ENCODE measurements around the gene PHACTR3.

The PHACTR3 gene

DNA sequence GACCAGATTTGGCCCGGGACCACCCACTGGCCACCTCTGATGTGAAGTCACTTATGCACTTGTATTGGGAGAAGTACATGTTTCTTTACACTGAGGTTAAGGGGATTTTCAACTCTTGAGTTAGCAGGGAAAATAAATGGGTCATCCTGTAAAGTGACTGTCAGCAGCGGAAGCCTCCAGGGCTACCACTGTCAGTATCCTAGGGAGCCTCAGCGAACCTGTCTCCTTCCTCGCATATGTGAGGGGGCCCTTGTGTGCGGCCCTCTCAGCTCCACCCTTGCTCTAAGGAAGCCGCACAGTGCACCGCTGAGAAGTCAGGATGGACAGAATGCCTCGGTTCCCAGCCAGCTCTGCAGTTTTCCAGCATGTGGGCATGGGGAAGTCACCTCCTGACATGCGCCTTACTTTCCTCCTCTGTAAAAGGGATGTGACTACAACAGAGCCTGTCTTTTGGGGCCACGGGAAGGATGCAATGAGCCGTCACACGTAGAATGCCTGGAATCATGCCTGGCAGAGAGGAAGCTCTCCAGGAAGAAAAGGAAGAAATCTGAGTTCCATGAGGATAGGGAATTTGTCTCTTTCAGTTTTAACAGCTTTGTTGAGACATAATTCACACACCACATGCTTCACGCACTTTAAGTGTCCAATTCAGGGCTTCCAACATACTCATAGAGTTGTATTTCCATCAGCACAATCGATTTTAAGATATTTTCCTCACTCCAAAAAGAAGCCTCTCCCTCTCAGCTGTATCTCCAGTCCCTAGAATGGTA is 213.7 kb downstream of the PHACTR3 start:
- DNase-seq (ENCODE audit: low spot score): no peak

DNA sequence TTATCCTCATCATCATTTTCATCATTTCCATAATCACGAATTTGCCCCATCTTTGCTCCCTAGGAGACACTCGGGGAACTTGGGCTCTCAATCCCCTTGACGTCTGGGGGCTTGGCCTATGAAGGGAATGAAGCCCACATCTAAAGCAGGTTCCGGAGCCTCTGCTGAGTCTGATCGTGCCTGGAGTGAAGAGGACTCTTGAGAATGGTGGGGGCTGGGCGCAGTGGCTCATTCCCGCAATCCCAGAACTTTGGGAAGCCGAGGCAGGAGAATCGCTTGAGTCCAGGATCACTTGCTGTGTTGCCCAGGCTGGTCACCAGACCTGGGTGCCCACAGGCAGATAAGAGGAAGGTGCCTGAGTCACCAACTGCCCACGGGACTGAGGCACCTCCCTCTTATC is 214.6 kb downstream of the PHACTR3 start:
- DNase-seq (ENCODE audit: low spot score): no peak

DNA sequence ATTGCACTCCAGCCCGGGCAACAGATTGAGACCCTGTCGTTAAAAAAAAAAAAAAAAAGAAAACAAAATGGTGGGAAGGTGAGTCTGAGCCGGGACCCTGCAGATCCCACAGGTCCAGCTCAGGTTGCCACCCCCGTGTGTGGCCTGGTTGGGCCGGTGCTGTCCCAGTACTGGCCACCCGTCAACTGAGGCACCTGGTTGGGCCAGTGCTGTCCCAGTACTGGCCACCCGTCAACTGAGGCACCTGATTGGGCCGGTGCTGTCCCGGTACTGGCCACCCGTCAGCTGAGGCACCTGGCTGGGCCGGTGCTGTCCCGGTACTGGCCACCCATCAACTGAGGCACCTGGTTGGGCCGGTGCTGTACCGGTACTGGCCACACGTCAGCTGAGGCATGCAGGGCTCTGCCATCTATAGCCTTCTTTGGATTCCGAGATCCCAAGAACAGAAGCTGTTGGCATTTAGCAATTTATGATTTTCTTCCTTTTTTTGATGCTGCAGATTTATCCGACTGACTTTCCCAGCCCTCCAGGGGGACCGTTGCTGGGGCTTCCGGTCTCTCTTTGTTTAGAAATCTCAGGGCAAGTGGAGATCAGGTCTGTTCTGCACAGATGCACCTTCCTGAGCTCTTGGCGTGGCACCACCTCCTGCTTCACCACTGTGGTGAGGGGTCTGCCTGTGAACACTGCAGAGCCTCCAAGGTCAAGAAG is 215.3 kb downstream of the PHACTR3 start:
- no peak for DNase-seq (ENCODE audit: low spot score)

DNA sequence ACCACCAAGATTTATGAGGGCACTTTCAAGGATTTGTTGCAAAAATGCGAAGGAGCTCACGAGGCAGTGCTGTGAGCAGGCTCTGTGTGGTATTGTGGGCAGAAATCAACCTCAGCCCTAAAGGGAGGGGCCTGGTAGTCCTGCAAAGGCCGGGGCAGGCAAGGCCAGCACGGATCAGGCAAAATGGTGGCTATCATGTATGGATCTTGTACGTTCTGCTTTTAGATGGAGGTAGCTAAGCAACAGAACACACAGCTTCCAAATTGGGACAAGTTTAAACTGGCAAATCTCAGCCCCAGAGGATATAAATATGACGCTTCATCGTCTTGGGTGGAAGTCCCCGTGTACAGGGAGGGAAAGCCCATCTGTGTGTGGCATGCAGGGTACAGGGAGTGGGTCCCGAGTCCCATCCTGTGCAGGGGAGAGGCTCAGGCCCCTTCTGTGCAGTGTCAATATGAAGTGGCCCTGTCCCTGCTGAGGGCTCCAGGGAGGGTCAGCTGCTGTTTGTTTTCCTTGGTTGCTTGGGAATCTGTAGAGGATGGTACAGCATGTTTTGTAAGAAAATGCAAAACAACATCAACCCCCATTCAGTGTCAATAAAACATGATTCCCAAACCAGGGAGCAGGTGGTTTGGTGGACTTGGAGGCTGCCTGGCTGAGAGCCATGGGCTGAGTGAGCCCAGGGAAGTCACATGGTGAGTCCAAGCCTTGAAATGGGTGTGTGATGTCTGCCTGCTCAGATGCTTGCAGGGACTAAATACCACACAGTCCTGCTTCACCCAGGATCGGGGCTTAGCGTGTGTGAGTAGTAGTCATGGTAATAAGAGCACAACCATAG is 216.1 kb downstream of the PHACTR3 start:
- no peak for DNase-seq (ENCODE audit: low spot score)

DNA sequence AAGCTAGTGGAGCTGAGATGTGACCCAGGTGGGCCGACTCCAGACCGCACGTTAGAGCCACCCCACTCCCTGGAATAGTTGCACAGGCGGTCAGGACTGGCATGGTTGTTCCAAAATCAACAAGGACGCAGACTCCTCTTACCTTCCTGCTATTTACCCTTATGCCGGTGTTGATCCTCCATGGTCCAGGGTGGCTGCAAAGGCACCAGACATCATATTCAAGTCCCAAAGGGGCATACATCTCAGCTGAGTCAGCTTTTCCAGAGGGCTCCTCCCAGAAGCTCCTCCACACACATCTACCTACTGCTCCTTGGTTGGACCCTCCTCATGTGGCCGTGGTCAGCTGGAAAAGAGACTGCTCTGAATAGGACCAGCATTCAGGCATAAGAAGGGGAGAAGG is 216.9 kb downstream of the PHACTR3 start:
- no peak for DNase-seq (ENCODE audit: low spot score)

DNA sequence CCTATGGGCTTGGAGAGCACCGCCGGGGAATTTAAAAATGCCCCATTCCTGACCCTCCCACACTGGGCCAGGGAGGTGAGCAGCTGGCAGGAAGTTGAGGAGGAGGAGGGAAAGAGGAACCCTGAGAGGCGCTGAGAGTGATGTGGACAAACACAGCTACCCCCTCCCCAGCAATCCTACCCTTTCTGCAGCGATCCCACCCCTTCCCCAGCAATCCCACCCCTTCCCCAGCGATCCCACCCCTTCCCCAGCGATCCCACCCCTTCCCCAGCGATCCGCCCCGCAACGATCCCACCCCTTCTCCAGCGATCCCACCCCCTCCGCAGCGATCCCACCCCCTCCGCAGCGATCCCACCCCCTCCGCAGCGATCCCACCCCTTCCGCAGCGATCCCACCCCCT is 217.4 kb downstream of the PHACTR3 start:
- DNase-seq (ENCODE audit: low spot score): no peak

DNA sequence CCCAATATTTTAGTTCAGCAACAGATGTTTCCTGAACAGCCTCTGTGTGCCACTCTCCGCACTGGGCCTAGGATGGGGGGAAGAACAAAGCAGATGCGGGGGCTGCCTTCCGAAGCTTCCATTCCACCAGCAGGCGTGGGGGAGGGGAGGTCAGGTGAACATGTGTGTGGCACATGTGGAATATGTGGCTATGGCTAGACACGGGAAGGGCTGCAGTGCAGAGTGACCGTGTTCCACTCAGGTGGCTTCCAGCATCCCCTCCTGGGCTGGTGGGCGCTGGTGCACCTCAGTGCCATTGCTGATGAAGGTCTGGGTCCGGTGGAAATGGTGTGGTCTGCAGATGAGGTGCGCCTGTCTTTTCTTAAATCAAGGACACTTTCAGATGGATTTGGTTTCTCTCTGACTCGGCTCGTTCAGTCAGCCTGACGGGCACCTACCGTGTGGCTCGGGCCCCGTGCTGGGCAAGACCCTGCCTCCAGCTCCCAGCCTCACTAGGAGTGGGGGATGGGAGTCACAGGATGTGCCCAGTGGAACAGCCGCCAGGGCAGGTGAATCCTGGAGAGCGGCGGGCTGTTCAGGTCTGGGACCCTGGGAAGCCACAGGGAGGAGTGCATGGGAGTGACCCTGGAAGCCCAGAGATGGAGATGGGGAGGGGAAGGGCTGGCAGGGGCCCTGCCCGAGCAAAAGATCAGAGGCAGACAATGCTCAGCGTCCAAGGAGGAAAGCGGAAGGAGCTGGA is 218.1 kb downstream of the PHACTR3 start:
- DNase-seq (ENCODE audit: low spot score): no peak

DNA sequence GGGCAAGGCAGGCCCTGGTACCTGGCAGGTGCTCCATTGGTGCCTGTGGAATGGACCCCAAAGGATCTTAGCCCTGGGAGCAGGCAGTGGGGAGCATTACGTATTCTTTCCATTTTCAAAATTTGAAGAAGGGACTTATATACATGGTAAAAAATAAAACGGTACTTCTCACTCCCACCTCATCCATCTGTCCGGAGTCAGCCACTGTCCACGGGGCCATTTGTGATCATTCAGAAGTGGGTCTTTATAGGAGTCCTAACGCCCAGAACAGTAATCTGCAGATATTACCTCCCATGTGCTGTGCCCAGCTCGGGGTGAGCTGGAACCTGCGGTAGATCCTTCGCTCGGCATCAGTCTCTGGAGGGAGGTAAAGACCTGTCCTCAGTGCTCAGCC is 218.7 kb downstream of the PHACTR3 start:
- DNase-seq (ENCODE audit: low spot score): no peak

DNA sequence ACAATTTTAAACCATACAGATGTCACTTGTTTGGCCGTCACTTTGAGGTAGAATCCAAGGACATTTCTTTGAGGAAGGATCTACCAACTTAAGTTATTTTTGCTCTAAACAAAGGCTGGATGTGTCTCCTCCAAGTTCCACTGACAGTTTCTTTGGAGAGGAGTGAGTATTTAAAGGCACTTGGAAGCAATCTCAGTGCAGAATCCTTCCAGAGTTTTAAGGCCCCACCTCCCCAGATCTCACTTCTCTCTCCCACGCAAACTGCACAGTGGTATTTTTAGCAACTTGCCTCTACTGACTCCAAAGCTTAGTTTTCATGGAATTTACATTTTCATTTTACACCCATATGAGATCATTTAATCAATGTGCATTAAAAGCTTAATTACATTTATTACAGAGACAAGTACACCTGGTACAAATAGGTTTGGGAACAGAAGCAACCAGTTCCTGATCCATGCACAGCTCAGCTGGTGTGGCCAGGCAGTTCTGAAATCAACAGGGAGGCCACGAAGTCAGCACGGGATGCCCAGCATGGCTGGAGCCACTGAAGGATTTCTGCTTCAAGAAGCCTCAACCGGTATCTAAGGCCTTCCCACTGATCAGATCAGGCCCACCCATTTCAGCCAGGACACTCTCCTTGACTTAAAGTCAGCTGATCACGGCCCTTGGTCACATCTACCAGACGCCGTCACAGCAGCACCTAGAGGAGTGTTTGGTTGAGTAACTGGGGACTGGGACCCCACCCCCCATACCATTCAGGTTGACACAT is 219.3 kb downstream of the PHACTR3 start:
- no peak for DNase-seq (ENCODE audit: low spot score)

DNA sequence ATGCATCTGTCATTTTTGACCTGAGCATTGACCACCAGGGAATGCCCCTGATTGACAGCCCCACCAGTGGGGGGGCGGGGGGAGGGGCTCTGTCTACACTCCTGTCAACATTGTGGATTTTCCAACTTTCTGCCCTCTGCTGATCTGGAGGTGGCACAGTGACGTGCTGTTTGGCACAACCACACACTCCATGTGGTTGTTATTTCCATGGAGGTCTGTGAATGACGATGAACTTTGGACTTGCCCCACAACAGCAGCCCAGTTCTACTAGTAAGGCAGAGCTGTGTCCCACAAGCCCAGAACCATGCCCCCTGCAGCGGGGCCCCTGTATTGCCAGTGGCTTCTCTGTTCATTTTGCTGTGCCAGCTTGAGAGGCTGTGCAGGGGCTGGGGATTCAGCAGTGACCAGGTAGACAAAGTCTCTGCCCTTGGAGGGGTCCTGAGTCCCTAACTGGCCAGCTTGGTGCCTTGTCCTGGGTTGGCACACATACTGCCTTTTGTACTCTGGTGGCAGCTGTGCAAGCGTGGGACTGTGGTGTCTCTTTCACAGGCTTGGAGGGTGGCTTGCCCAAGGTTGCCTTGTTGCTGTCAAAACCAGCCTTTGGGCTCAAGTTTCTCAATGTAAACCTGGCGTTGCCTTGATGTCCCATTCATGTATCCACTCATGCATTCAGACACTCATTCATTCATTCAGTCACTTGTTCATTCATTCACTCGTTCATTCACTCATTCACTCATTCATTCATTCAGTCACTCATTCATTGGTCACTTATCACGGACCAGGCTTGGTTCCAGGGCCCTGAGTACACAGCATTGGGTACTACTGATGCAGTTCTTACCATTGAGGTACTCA is 220.6 kb downstream of the PHACTR3 start:
- no peak for DNase-seq (ENCODE audit: low spot score)

DNA sequence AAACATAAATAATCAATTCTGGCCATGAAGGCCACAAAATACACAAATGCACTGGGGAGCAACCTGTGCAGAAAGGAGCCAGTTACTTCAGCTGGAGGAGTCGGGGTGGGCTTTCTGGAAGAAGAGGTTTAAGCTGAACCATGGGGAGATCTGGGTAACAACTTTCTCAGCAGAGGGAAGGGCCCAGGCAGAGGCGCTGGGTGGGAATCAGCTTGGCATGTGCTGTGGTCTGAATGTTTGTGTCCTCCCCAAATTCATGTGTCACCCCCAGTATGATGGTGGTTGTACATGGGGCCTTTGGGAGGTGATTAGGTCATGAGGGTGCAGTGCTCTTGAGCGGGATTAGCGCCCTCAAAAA is 221.2 kb downstream of the PHACTR3 start:
- no peak for DNase-seq (ENCODE audit: low spot score)

DNA sequence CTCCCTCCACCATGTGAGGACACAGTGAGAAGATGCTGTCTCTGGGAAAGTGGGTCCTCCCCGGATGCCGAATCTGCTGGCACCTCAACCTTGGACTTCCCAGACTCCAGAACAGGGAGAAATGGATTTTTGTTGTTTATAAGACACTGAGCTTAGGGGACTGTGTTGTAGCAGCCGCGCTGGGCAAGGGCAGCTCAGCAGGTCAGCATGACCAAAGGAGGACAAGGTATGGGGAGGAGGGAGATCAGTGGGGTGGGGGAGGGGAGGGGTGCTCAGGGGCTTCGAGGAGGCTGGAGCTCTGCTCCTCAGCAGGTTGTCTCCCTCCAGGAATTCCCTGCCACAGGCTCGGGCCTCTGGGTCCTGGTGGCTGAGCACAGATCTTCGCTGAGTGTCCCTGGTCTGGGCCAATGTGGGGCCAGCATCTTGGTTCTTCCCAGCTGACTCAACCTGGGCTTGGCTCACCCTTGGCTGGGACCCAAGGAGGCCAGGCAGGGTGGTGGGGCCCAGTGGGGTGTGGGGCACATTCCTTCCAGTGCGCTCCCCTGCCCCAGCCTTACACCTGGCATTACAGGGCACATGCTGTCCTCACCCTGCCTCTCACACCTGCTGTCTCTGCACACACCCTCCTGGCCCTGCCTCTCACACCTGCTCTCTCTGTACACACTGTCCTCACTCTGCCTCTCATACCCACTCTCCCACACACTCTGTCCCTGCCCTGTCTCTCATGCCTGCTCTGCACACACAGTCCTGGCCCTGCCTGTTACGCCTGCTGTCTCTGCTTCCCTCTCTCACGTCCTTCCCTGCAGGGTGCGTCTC is 221.8 kb downstream of the PHACTR3 start:
- no peak for DNase-seq (ENCODE audit: low spot score)

DNA sequence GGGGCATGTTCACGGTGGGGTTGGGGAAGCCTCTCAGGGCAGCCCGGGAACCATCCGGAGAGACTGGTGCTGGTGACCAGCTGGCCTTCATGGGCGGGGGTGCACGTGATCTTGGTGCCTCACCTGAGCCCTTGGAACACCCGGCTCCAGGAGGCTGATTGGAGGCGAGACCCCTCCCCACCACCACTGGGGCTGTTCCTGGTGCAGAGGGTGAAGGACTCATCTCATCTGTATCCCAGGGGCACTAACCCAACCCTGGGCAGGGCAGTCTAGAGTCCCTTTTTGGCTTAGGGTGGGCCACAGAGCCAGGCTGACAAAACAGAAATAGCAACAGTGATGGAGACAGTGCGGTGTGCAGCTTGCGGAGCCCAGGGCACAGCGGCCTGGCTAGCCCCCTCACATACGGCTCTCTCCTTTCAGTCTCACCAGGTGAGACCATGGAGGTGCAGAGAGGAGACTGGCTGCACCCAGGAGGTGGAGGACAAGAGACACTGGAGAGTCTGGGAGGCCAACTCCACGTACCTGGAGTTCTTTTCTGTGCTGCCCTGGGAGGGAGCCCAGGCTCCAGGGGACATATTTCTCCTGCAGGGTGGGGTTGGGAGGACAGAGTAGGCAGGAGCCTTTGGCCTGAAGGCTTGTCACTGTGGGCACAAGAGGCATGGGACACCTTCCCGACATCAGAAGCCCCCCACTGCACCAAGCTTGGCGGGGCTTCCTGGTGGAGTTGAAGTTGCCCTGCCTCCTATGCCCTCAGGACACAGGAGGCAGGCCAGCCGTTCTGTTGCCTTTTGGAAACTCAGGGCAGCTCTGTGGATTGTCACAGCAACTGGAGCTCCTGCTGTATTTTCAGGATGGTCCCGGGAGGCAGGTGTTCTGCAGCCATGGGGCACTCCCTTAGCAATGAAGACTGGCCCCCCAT is 223.1 kb downstream of the PHACTR3 start:
- DNase-seq (ENCODE audit: low spot score): no peak

DNA sequence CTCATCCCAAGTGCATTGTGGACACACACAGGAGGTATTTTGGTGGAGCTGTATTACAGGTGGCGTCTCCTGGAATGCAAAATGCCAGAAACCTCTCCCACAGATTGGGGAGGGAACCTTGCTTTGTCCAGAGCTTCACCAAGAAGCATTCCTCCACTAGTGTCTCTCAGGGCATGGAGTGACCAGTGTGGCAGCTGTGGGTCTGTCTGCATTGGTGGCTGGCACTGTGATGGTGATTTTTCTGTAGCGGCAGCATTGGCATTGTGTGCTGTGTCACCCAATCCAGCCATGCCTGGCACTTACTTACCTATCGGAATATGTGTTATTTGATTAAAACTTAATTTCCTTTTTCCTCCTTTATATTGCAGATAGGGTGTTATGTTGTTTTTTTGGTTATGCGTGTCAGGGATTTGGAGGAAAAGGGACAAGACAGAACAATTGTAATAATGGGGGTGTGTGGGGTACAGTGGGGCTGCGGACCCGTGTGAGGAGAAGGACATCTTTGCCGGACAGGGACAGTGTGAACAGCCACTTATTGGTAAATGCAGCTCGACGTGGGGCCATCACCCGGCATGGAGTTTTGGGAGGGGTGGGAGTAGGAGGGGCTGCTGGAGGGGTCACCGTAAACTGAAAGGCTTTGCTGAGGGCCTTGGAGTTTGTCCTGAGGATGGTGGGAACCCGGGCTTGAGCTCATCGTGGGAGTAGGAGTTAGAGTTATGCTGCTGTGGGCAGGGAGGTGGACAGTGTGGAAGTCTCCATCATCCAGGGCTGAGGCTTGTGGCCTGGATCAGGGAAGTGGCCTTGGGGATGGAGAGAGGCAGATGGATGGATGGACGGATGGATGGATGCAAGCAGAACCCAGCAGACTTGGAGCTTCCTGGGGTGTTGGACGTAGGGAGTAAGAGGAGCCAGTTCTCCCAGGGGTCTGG is 224.0 kb downstream of the PHACTR3 start:
- no peak for DNase-seq (ENCODE audit: low spot score)

DNA sequence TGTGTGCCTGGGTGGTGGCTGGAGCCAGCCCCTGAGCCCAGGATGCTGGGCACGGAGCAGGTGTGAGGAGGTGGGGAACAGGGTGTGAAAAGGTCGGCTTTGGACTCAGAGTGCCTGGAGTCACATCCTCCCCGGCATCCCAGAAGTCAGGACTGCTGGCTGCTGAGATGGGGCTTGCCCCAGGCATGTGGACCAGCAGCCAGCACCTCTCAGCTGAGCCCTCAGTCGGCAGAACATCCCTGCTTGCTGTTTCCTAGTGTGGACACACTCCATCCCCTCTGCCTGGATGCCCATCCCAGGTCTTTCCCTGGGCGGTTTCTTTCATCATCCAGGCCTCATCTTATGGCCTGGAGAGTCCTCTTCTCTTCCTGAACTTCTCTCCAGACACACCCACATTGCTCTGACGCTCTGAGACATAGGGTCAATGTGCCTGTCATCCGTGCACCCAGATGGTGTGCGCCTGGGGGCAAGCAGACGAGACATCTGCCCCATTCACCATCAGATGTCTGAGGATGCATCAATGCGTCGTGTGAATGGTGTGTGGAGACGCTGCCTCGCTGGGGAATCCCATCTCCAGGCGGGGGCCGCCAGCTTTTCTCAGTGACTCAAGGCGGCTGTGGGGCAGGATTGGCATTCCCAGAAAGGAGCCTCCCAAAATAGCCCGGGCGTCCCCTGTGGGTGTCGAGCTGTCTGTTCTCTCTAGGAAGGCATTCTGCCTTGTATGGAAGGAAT is 224.9 kb downstream of the PHACTR3 start:
- DNase-seq (ENCODE audit: low spot score): no peak

DNA sequence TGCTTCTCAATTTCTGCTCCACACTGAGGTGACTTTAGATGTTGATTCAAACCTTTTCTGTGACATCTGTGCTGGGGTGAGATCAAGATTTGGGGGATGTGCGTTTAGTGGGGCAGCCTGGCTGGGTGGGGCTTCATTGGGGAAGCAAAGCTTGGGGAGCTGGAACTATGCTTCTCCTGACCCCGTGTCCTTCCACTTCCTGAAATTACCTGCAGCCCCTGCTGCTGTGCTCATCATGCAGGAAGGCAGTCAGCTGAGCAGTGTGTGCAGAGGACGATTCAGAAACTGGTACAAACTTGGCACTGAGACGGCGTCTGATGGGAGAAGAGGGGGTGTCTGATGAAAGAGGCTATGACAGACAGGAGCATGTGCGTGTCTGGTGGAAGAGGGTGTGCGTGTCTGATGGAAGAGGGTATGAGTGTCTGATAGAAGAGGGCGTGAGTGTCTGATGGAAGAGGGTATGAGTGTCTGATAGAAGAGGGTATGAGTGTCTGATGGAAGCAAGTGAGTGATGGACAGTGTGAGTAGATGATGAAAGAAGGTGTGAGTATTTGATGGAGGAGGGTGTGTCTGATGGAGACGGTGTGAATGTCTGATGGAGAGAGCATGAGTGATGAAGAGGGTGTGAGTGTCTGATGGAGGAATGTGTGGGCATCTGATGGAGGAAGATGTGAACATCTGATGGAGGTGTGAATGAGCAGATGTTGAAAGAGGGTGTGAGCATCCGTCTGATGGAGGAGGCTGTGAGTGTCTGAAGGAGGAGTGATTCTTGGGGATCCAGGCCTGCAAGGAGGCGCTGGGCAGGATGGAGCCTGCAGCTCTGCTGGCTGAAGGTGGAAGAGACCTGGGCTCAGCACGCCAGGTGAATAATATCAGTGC is 225.7 kb downstream of the PHACTR3 start:
- no peak for DNase-seq (ENCODE audit: low spot score)

Measured in HuH-7 (cell line).